ENCODE results near the gene TBC1D4.
"Not testable (repeated sequence)": the region's sequence is repeated elsewhere in the genome, so short reads cannot be mapped to it uniquely, and the experiment has no call there.

The TBC1D4 gene

DNA sequence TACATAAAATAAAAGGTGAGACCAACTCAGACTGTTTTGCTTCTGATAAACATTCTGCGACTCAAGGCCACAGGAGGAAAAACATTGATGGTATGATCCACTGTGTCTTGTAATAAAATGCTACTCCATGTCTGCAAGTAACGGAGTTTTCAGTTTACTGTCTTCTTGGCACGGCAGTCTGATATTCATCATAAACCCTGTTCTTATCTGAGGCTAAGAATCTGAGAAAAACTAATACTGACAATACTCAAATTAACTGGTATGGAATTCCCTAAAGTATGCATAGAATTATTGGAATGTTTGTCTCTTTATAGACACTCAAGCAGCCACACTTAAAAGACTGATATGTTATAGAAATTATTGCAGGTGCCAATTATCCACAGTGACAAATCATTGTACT lies 125.5 kb downstream of the TBC1D4 start:
- DNase-seq (ENCODE audit: low read depth in 2 of 2), result no peak

DNA sequence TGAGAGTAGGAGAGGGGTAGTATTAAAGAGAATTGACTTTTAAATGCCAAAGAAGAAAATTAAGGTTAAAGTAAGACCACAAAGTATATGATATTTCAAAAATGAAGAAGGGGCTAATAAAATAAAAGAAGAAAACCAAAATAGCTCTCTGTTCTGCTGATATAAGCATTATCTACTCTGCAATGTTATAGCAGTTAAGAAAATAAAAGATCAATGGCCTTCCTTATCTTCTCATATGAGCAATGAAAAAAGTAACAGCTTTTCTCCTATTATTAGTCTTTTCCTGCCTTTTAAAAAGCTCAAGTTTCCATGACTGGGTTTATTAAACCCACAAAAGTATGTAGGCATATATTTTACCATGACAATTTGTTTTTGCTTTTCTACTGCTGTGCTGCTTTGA lies 126.4 kb downstream of the TBC1D4 start:
- DNase-seq (ENCODE audit: low read depth in 2 of 2), result no peak

DNA sequence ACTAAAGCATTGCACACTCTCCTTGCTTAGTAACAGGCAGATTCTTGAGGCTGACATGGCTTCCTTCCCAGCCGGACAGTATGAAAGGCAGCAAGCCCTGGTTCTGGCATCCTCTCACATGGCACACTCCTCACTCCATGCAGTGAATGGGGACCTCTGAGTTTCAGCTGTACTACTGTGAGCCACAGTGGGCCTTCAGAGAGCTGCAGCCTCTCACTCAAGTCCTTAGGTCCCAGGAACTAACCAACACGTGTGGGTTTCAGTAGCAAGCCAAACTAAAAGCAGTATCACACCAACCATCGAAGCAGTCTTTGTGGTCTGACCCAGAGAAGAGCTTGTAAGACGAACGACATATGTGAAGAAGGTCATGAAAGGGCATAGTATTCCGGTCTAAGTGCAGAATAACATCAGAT lies 128.2 kb downstream of the TBC1D4 start:
- no peak for DNase-seq (ENCODE audit: low read depth in 2 of 2)

DNA sequence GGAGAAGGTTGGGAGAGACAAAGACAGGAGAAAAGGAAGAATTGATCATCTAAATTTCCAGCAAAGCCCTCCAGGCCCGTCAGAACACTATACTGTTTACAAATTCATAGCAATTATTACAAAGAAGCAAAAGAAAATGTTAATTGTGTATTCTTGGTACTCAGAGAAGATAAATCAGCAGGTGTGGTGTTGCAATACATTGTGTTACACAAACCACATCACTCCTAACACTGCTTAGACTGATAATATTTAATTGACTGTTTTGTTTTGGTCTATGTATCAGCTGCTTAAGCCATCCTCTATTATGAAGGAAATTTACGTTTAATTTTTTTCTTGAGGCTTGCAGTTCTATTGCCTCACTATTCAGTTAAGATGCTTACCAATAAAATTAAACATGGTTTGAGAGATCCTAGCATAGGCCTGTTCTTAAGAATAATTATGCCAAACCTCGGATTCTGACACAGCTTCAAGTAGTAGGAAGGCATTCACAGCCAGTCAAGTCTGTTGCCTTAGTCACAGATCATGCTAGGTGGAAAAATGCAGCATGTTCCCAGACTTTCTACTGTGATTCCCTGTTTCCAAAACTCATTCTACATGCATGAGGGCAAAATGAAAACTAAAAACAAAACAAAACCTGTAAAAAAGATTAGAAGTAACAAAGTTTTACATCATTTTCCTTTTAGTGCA lies 129.2 kb downstream of the TBC1D4 start:
- no peak for DNase-seq (ENCODE audit: low read depth in 2 of 2)

DNA sequence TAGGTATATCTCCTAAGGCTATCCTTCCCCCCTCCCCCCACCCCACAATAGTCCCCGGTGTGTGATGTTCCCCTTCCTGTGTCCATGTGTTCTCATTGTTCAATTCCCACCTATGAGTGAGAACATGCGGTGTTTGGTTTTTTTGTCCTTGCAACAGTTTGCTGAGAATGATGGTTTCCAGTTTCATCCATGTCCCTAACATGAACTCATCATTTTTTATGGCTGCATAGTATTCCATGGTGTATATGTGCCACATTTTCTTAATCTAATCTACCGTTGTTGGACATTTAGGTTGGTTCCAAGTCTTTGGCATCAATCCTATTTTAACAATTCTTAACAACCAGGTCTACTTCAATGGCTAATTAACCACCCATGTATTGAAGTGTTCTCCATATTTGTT lies 130.4 kb downstream of the TBC1D4 start:
- not testable (repeated sequence) for DNase-seq (ENCODE audit: low read depth in 2 of 2)

DNA sequence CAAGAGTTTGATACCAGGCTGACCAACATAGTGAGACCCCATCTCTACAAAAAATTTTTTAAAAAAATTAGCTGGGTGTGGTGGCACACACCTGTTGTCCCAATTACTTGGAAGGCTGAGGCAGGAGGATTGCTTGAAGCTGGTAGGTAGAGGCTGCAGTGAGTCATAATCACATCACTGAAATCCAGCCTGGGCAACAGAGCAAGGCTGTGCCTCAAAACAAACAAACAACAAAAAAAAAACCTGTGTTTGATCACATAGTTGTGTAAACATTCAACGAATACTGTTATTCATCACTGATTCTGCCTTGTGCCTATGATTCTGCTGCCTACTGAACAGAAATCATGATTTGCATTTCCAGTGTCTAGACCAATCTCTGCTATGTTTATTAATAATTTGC lies 134.0 kb downstream of the TBC1D4 start:
- no peak for DNase-seq (ENCODE audit: low read depth in 2 of 2)

DNA sequence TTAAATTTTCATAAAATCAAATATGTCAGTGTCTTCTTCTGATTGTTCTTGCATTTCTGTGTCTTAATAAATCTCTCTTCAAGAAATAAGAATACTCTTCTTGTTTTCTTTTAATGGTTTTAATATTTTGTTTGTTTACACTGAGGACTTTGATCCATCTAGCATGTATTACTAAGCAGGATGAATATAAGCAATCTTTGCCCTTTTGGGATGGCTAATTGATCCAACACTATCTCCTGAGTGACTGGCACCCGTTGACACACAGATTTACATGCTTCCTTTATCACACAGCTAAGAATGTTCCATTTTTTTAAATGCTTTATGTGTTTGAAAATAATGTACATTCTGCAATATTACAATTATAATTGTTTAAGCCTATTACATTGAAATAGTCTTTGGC lies 134.5 kb downstream of the TBC1D4 start:
- no peak for DNase-seq (ENCODE audit: low read depth in 2 of 2)

DNA sequence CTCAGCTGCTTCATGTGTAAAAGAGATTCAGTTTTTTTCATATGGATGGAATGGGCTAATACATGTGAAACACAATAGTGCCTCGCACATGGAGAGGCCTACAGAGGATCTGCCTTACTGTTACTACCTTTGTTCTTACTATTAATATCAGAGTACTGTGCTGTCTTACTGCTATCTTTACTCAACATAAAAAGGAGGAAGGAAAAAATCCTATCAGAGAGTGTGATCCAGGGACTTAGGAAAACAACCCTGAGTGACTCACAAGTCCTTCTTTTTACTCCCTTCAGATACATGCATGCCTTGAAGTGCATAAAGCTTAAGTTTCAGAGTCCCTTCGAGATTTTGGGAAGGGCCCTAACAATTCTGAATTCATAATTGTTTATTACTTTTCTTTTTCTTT lies 136.8 kb downstream of the TBC1D4 start:
- DNase-seq (ENCODE audit: low read depth in 2 of 2), result no peak

DNA sequence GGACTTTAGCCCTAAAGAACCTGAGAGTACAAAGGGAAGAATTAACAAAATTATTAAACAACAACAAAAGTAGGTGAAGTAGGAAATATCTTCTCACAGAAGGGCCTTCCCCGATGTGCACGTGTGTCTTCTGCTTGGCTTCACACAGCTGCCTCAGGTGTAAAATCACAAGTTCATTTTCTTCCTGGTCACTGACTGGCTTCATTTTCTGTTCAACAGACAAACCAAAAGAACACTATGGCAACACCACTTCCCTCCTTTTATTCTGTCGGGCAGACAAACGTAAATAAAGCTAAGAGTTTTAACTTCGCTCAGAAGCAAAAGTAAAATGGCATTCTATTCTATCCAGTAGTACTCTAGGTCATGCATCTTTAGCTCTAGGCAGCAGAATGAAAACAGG lies 140.9 kb downstream of the TBC1D4 start:
- DNase-seq (ENCODE audit: low read depth in 2 of 2), result no peak

DNA sequence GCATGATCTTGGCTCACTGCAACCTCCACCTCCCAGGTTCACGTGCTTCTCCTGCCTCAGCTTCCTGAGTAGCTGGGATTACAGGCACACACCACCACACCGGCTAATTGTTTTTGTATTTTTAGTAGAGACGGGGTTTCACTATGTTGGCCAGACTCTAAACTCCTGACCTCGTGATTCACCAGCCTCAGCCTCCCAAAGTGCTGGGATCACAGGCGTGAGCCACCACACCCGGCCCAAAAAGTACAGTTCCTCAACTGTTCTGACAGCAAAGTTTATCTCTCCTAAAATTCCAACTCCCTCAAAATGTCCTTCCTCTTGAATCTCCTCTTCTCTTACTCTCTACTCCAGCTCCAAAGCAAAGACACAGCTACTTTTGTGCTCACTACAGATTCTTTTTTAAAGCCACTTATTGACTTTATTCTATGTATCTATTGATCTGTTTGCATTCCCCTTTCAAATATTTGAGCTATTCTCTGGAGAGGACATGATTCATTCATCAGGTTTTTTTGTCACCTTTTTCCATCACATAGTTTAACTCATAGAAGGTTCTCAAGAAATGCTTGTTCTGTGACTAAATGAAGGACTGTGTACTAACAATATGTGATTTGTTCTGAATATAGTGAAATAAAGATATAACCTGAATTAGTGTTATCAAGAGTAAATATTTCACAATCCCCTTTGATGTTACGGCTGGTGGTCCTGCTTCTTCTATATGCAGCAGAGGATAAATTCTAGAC lies 142.2 kb downstream of the TBC1D4 start:
- no peak for DNase-seq (ENCODE audit: low read depth in 2 of 2)

DNA sequence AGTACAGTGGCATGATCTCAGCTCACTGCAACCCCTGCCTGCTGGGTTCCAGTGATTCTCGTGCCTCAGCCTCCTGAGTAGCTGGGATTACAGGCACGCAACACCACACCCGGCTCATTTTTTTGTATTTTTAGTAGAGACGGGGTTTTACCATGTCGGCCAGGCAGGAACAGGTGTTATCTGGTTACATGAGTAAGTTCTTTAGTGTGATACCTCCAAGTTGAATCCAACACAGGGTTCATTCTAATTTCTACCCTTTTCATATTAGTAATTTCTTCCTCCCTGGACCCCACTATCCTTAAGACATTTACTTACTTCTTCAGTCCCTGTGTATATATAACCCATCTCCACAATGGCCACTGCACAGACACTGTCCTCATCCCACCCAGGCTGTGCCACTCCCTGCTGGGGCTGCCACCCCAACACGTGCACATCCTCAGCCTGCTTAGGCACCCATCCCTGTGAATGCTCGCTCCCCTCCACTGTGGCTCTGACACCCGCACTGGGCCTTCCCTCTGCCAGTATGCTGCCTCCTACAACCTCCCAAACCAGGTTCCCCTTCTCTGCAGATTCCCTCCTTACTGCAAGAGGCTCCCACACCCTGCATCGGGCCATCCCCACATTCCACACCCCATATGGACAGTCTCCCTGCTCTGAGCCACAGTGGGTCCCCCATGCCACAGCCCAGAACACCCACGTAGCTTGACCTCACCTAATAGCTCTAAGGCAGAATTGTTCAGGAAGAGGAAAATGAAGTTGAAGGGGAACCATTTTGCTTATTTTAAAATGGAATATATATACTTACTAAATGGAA lies 147.1 kb downstream of the TBC1D4 start:
- DNase-seq (ENCODE audit: low read depth in 2 of 2), result no peak

DNA sequence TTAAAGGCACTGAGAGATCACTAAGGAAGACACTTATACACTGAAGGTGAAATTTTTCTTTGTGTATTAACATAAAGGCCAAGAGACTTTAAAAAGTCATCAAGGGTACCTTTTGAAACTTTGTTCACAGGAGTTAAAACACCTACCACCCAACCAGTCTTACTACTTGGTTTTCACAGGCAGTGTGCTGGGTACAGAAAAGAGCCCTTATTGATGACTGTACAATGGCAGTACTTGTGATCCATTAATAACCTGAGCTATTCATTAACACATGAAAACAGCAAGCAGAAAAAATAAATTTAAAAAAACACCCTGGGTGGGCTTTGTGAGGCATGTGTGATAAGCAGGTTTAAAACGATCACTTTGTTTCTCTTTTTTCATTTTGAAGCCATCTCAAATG lies 148.9 kb downstream of the TBC1D4 start:
- DNase-seq (ENCODE audit: low read depth in 2 of 2), result no peak

DNA sequence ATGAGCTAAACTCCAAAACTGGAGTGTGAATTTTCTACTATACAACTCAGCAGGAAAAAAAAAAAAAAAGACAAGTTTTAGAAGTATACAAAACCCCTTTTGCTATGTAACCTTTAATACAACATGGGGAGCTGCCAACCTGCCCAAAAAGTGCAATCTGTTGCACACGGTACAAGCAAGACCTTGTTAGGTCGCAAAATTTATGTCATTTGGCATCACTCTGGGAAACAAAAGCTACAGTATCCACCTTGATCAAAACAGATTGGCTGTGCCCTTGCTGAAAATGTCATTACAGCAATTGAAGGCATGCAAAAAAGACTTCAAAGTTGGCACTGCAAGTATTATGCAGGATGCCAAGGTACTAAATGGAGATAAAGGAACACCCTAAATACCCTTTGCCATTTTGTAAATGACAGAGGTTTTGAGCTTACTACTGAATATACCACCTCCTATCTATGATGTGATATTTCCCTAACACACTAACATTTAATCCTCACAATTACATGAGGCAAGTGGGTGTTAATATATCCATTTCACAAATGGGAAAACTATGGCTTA lies 150.1 kb downstream of the TBC1D4 start:
- DNase-seq (ENCODE audit: low read depth in 2 of 2), result no peak

DNA sequence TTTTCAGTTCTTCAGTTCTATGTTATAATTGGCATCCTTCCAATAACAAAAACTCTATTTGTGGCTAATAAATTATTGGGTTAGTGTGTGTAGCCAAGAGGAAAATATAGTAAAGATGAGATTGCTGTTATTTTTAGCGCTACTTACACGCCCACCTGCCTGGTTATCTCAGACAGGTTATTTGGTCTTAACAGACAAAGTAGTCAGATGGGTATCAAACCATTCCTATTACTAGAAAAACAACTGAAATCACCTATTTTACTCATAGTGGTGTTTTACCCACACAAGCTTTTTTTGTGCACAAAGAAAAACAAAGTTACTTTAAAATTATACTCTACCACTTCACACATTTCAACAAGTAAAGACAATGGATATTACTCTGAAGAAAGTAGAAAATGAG lies 151.2 kb downstream of the TBC1D4 start:
- no peak for DNase-seq (ENCODE audit: low read depth in 2 of 2)

DNA sequence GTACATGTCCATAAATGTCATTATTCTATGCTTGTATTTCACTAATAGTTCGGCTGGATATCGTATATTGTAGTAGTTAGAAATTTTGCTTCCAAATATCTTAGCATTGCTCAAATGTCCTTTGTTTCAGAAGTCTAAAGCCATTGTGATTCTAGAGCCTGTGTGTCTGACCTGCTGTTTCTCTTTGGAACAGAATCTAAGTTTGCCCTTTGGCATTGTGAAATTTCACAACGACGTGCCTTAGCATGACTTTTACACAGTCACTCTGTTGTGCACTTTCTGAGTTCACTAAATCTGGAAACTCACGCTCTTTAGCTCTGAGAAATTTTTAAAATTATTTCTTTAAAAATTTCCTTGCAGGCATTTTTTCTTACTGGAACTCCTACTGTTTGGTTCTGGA lies 152.2 kb downstream of the TBC1D4 start:
- DNase-seq (ENCODE audit: low read depth in 2 of 2), result no peak

DNA sequence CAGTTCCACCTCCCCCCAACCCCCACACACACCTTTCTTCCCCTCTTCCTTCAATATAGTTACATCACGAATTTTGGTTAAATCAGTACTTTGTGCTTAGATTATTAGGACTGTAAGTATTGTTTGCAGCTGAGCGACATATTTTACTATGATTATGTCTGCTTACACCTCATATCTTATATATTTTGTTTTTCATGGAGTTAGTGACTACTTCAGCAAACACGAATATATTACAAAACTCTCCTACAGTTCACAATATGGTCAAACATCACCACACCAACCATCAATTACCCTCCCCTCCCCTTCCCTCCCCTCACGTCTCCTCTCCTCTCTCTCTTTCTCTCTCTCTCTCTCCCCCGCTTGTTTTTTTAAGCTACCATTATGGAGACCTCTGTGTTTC lies 152.9 kb downstream of the TBC1D4 start:
- DNase-seq (ENCODE audit: low read depth in 2 of 2), result no peak

DNA sequence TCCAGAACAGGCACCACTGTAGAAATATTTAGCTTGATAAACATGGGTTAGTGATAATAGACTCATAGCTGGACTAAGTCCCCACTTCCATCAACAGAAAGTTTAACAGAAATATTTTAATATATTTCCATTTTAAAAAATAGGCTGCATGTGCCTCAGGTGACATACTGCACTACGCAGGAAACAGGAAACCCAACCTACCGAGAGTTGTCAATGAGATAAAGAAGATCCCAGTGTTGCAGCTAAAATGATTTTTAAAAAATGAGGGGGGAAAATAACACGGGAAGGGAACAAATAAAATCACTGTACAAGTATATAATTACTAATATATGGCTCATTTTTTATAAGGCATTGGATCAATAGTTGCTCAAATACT lies 154.8 kb downstream of the TBC1D4 start:
- no peak for DNase-seq (ENCODE audit: low read depth in 2 of 2)

DNA sequence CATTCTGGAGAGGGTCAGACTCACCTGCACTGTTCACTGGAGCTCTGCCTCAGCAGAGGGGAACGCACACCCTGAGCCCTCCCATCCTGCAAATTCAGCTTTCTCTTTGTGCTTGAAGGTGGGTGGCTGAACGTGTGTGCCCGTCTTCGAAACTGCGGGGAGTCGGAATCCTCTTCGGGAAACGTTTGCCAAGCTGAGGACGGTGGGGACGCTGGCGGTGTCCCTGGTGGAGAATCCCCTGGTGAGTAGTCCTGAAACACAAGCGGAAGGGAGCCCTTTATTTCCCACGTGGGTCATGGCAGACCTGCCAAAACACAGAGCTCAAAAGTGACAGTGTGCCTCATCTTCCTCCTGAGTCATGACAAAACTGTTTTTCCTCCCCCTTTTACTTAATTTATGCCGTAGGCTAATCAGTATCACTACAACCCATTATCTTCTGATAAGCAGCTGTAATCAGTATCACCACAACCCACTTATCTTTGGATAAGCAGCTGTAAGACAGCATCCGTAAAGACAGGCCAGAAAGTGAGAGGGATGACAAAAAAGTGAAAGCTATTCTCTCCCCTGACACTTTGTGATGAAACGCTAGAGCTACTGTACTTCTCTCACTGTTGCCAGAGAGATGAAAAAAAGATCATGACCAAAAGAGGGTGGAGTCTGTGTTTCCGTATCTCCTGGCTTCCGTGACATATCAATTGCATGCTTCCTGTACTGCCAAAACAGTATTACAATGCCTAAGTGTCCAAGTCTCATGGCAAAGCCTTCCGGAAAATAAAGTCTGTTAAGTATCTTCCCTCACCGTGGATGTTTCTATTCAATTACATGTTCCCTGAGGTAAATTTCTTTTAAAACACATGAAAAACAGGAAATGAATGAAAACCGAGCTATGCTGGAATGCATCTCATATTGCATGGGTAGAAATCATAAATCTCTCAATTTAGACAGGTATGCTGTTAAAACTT lies 155.5 kb downstream of the TBC1D4 start:
- DNase-seq (ENCODE audit: low read depth in 2 of 2), result peak; percentile 23 to 45

DNA sequence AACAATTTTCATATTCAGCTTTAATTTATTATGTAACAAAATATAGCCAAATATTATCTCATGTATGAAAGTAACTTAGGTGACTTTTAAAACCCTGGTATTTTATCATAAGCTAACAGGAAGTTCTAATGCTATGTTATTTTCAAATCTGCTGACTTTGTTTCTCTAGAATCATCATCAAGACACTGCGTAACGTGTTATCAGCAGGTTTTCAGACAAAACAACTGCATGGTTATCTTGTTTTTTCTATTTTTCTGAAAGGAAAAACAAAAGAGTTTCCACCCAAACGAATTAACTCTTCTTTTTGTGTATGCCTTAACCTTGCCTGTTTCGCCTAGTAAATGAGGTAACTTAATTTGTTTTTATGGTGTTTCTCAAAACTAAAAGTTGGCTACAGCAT lies 156.3 kb downstream of the TBC1D4 start:
- DNase-seq (ENCODE audit: low read depth in 2 of 2), result no peak

DNA sequence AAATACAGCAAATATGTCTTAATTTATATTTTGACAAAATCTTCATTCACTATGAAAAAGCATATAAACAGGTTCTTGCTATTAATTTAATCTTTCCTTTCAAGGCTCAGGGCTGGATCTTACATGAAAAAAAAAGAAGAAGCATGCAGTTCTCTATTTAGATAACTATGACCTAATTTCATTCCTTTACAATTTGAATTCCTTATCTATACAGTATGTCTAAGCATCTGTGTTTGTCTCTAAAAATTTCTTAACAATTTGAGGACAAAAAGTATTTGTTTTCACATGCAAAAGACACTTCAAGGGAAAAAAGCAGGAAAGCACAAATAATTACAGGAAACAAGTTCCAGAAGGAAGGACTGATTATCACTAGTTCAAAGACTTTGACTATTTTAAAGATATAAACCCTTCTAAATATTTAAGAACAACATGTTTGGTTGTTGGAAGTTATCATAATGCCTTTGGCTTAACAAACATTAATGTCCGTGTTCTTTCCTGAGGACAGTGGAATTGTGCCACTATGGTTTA lies 157.5 kb downstream of the TBC1D4 start:
- DNase-seq (ENCODE audit: low read depth in 2 of 2), result no peak

DNA sequence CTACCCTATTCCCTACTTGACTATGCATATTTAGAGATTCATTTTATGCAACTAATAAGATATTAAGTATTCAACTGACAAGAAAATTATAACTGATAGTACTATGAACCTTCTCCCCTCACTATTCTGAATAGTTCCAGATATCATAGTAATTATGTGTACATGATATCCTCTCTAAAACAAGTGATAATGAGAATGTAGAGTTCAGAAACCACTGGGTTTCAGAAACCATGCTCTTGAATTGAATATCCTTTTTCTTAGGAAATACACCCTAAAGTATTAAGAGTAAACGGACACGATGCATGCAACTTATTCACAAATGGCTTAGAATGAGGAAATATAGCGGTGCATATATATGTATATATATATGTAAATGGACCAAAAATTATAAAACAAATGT lies 160.9 kb downstream of the TBC1D4 start:
- DNase-seq (ENCODE audit: low read depth in 2 of 2), result no peak

Data from stimulated activated CD4-positive, alpha-beta T cell treated with anti-CD3 and anti-CD28 coated beads, Interleukin-1b, Interleukin-23, amount 100 ng/mL, for 4 hours (primary cell).